GM18502 (cell line): ENCODE results near the gene MAGI2.

ENCODE experiments used
- ATAC-seq: cut with Tn5 transposase; IDR thresholded peaks from one replicate; pipeline ENCODE4 v1.9.1; 2021; ENCODE audit warnings: mild to moderate bottlenecking; ENCODE audit not compliant: unreplicated experiment, poor library complexity

Gene MAGI2

GRCh38 chr7:78149787-78150186, 1303.7 kb downstream of the MAGI2 start:
- ATAC-seq, result no peak

DNA sequence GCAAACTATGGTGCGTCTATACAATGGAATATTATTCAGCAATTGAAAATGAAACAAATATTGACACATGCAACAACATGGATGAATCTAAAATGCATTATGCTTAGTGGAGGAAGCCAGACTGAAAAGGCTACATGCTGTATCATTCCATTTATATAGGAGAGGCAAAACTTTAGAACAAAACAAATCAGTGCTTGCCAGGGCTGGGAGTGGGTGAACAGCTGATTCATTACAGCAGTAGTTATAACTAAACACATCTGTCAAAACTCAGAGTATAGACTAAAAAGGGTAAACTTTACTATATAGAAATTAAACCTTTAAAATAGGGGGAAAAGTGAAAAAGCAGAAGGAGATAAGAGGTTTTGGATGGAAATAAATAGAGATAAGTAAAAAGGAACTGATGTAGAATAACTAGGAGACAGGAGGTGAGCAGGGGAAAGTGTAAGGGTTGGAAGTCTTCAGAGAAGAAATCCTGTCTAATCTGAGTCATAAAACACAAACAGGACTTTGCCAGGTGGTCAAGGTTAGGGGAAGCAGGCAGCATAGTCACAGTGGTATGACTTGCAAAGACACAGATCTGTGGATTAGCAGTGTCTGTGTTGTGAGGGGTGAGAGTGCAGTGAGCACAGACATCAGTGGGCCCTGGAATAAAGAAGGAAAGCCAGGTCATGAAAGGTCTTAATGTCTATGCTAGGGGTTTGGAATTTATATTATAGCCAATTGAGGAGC, 1305.1 kb downstream of the MAGI2 start:
- no peak for ATAC-seq

DNA sequence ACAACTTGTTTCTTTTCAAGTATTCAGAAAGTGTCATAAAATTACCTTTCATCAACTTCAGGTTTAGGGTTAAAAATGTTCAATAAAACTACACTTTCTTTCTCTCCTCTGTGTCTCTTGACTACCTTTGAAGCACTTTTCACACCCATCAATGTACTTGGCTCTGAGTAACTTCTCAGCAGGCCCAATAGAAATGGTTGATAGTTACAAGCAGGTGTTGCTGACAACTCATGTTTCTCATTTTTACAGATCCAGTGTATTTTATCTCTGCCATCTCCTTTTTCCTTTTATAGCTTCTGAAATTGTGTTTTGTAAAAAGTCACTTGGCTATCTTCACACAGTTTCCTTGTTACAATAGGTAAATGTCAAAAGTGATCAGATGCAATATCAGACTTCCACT, 1306.9 kb downstream of the MAGI2 start:
- ATAC-seq, result no peak

- ATAC-seq, result no peak
Measured at GRCh38 chr7:78143661-78144060, 1309.8 kb downstream of the MAGI2 start.

DNA sequence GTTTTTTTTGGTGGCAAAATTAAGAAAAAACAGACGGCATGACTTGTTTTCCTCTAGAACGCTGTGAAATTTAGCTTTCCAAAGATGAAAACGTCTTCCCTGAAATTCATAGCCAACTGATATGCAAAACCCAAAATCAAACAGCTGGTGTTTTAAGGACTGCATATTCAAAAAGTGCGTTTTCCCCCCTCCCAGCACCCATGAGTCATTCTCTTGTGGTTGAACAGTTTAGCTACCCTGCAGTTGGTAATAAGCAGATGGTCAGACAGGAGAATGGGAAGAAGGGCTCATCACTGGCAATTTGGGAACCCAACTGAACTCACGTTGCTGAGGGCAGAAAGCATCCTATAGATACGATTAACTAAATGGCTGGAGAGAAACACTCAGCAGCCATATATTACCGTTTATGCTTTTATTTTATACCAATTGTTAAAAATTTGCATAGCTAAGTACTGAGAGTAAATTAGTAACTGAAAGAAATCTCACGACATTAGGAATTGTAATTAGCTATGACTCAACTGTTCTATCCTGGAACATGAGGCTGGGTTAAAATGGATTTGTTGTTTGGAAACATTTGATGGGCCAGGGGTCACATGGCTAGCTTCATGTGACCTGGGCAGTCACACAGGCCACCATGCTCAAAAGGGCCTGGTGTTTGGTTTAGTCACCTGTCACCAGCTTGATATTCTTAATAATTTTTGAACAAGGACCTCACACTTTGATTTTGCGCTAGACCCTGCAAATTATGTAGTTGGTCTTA, 1311.8 kb downstream of the MAGI2 start:
- ATAC-seq, result no peak

- ATAC-seq, result no peak
Measured at GRCh38 chr7:78140109-78140508, 1313.4 kb downstream of the MAGI2 start.

DNA sequence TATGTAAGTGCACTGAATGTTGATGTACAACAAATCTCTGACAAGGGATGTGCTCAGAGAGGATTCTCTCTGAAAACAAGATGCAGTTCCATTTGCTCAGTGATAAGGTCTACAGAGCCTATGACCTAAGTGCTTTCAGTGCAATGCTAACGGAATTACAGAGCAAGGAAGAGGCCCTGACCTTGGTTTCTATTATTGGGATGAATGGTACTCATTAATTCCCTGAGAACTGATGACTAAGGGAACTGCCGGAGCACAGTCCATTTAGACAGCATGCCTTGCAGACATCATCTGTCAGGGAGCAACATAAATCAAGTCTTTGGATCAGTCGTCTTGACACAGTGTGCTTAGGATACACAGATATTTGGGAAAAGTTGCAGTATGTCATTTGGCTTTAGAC, 1314.1 kb downstream of the MAGI2 start:
- no peak for ATAC-seq

GRCh38 chr7:78134774-78135173, 1318.7 kb downstream of the MAGI2 start:
- ATAC-seq, result no peak

DNA sequence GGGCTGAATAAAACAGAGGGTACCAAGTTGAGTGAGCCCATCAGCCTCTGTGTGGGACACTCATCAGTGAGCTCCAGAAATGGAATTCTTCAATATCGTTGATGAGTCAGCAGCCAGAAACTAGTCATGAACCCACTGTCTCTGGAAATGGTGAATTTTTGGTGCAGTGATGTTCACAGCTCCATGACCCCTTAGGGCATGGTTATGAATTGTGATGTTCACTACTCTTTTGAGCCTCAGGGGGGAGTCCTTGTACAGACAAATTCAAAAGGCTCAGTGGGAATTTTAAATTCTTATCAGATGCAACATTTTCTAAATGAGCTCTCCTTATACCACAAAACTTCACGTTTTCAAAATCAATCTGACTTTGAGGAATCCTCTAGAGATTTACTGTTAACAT, 1319.2 kb downstream of the MAGI2 start:
- ATAC-seq, result no peak

DNA sequence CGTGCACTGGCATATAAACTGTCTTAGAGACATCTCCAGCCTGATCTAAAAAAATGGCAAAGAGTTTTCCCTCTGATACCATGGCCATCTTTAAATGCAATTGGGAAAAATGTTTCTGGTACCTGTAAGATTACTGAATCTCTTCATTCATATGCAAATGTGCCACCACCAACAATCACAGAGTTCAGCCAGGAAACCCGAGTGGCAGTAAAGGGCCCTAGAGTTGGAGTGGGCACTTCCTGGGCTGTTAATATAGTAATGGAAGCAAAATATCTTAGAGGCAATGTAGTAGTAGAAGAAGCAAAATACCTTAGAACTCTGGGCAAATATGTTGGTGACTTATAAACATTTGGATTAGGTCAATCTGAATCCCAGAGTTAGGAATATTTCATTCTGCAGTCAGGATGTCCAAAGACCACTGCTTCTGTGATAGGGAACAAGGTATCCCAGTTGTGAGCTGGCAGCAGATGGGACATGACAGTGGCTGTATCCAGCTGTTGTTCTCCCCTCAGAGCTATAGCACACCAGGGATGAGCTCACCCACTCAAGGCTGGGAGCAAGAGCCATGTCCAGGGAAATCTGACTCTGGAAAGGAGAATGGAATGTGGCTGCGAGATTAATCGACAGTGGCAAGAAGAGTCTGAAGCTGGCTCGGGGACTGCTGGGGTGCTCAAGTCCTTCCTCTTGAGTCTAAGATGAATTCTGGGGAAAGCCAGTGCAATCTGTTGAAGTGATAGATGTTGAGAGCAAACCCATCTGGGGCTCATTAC, 1322.8 kb downstream of the MAGI2 start:
- no peak for ATAC-seq

GRCh38 chr7:78129865-78130264, 1323.6 kb downstream of the MAGI2 start:
- ATAC-seq, result no peak

GRCh38 chr7:78127009-78127408, 1326.5 kb downstream of the MAGI2 start:
- no peak for ATAC-seq

GRCh38 chr7:78125884-78126283, 1327.6 kb downstream of the MAGI2 start:
- no peak for ATAC-seq

GRCh38 chr7:78124216-78124615, 1329.3 kb downstream of the MAGI2 start:
- ATAC-seq, result no peak

- no peak for ATAC-seq
Measured at GRCh38 chr7:78121888-78122287, 1331.6 kb downstream of the MAGI2 start.

GRCh38 chr7:78118470-78118869, 1335.0 kb downstream of the MAGI2 start:
- no peak for ATAC-seq

DNA sequence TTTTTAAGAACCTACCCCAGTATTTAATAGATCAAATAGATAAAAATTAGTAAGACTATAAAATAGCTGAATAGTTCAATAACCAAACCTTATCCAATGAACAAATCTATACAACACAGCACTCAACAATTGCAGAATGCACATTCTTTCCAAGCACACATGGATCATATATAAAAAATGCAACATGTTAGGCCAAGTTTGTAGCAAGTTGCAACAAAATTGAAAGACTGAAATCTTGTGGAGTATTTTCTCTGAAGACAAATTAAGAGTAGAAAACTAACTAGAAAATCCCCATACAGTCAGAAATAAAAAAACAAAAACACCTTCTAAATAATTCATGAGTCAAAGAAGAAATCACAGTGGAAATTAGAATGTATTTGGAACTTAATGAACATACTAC, 1337.6 kb downstream of the MAGI2 start:
- no peak for ATAC-seq

DNA sequence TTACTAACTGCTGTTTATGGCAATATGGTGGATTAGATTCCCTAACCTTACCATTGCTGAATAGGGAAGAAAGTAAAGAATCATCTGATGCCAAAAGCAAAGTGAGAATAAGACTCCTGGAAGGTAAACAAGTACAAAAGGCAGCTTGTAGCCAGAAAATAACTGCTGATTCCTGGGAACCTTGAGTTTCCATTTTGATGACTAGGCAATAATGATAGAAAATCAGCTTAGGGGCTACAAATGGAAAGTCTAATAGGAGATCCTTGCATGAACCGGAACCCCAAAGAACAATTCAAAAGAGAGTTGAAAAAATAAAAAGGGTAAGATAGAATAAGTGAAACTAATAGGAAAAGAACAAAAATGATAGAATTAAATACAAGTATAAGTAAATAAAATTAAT, 1338.5 kb downstream of the MAGI2 start:
- ATAC-seq, result no peak

DNA sequence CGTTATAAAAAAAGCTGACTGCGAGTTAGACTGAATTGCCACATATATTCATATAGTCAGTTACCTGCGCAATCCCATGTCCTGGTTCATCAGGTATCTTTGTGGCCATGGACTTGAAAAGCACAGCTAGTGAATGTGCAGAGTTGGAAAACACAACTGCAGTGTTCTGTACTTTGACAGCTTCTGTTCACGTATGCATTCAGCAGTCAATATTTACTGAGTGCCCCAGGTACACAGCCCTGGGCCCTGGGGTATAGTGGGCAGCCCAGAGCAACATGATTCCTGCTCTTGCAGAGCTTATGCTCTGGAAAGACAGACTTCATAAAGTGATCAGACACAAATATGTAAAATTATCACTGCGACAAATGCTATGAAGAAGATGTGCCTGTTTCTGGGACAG, 1341.0 kb downstream of the MAGI2 start:
- no peak for ATAC-seq

DNA sequence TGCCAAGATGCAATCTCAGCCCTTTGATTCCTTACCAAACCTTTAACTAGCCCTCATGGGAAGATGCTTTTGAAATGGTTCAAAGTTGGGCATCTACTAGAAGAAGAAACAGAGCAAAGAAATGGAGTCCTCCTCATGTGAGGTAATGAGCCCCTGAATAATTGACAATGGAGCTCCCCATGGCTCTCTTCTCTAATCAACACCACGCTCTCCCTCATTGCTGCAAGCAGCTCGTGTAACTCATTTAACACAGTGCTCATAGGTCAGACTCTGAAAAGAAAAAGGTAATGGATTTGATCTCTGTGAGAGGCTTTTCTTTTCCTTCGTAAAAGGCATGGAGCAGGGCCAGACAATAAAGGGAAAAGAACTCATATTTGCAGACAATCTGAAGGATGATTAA, 1342.1 kb downstream of the MAGI2 start:
- no peak for ATAC-seq

- no peak for ATAC-seq
Measured at GRCh38 chr7:78103475-78103874, 1350.0 kb downstream of the MAGI2 start.
